Measurements from ENCODE around the gene BTBD3.

Gene BTBD3

GRCh38 chr20:11917663-11918062 is at the start of gene BTBD3:
BTBD3 (plus strand) TSS chr20:11917893; CDS start chr20:11918276, 383 bp downstream.
- in situ Hi-C loops (cut with MboI; ENCODE audit: low pct_unique_long_range_greater_than_20kb, low sequenced_read_pairs): no loop called here
- DNase-seq: no peak

GRCh38 chr20:11869641-11870040 is 48.1 kb upstream of the BTBD3 start:
- in situ Hi-C loops (cut with MboI; ENCODE audit: low pct_unique_long_range_greater_than_20kb, low sequenced_read_pairs): no loop called here
- DNase-seq: no peak

GRCh38 chr20:11870411-11870810 is 47.3 kb upstream of the BTBD3 start:
- in situ Hi-C loops (cut with MboI; ENCODE audit: low pct_unique_long_range_greater_than_20kb, low sequenced_read_pairs): no loop called here
- no peak for DNase-seq

GRCh38 chr20:11876555-11876954 is 41.1 kb upstream of the BTBD3 start:
- in situ Hi-C loops (cut with MboI; ENCODE audit: low pct_unique_long_range_greater_than_20kb, low sequenced_read_pairs): no loop called here
- DNase-seq: no peak

GRCh38 chr20:11880680-11881079 is 37.0 kb upstream of the BTBD3 start:
- in situ Hi-C loops (cut with MboI; ENCODE audit: low pct_unique_long_range_greater_than_20kb, low sequenced_read_pairs): no loop called here
- DNase-seq: no peak

- in situ Hi-C loops (cut with MboI; ENCODE audit: low pct_unique_long_range_greater_than_20kb, low sequenced_read_pairs): no loop called here
- no peak for DNase-seq
These were observed 36.2 kb upstream of the BTBD3 start for GRCh38 chr20:11881449-11881848.

GRCh38 chr20:11882651-11883050 is 35.0 kb upstream of the BTBD3 start:
- in situ Hi-C loops (cut with MboI; ENCODE audit: low pct_unique_long_range_greater_than_20kb, low sequenced_read_pairs): no loop called here
- DNase-seq: no peak

- no peak for DNase-seq
- in situ Hi-C loops (cut with MboI; ENCODE audit: low pct_unique_long_range_greater_than_20kb, low sequenced_read_pairs): no loop called here
These were observed 29.0 kb upstream of the BTBD3 start for GRCh38 chr20:11888648-11889047.

GRCh38 chr20:11890331-11891076 is 27.2 kb upstream of the BTBD3 start:
- peak; percentile 90 for DNase-seq
- in situ Hi-C loops (cut with MboI; ENCODE audit: low pct_unique_long_range_greater_than_20kb, low sequenced_read_pairs): no loop called here

- in situ Hi-C loops (cut with MboI; ENCODE audit: low pct_unique_long_range_greater_than_20kb, low sequenced_read_pairs): no loop called here
- peak; percentile 69 for DNase-seq
These were observed 26.5 kb upstream of the BTBD3 start for GRCh38 chr20:11891077-11891775.

- DNase-seq: peak; percentile 88
- in situ Hi-C loops (cut with MboI; ENCODE audit: low pct_unique_long_range_greater_than_20kb, low sequenced_read_pairs): no loop called here
These were observed 25.7 kb upstream of the BTBD3 start for GRCh38 chr20:11891776-11892545.

- in situ Hi-C loops (cut with MboI; ENCODE audit: low pct_unique_long_range_greater_than_20kb, low sequenced_read_pairs): no loop called here
- no peak for DNase-seq
These were observed 23.6 kb upstream of the BTBD3 start for GRCh38 chr20:11894062-11894461.

GRCh38 chr20:11895861-11896387 is 21.8 kb upstream of the BTBD3 start:
- in situ Hi-C loops (cut with MboI; ENCODE audit: low pct_unique_long_range_greater_than_20kb, low sequenced_read_pairs): no loop called here
- DNase-seq: no peak

GRCh38 chr20:11901127-11901526 is 16.6 kb upstream of the BTBD3 start:
- DNase-seq: no peak
- in situ Hi-C loops (cut with MboI; ENCODE audit: low pct_unique_long_range_greater_than_20kb, low sequenced_read_pairs): no loop called here

- DNase-seq: no peak
- in situ Hi-C loops (cut with MboI; ENCODE audit: low pct_unique_long_range_greater_than_20kb, low sequenced_read_pairs): no loop called here
These were observed 15.4 kb upstream of the BTBD3 start for GRCh38 chr20:11902285-11902697.

- no peak for DNase-seq
- in situ Hi-C loops (cut with MboI; ENCODE audit: low pct_unique_long_range_greater_than_20kb, low sequenced_read_pairs): no loop called here
These were observed 12.1 kb upstream of the BTBD3 start for GRCh38 chr20:11905460-11906179.

GRCh38 chr20:11906626-11907480 is 10.8 kb upstream of the BTBD3 start:
- DNase-seq: no peak
- in situ Hi-C loops (cut with MboI; ENCODE audit: low pct_unique_long_range_greater_than_20kb, low sequenced_read_pairs): no loop called here

GRCh38 chr20:11907621-11908020 is 10.1 kb upstream of the BTBD3 start:
- no peak for DNase-seq
- in situ Hi-C loops (cut with MboI; ENCODE audit: low pct_unique_long_range_greater_than_20kb, low sequenced_read_pairs): no loop called here
